Smooth muscle cell (in vitro differentiated cells): ENCODE data around the gene CD4. TPM values are rescaled to one million over a fixed set of nuclear protein-coding genes. Genes with fewer than 3 reads are reported as not detected.
A peak's percentile ranks its signal among the peaks of the same experiment; 100 is the strongest.

ENCODE experiments used
- DNase-seq: peaks from one replicate; lab custom pipeline; 2025; ENCODE audit not compliant: unreplicated experiment; lab: John Stamatoyannopoulos, UW
- H2AFZ ChIP-seq: fragments of 200-600 bp; sonication (generic); 2 replicates; pipeline ENCODE4 v1.6.0; 2016; ENCODE audit warnings: antibody characterized with exemption, low read depth, mild to moderate bottlenecking
- H3F3A ChIP-seq: fragments of 200-600 bp; sonication (generic); 2 replicates; pipeline ENCODE4 v1.6.0; 2017; ENCODE audit warnings: antibody characterized with exemption, low read depth
- H3K27ac ChIP-seq: fragments of 200-600 bp; sonication (generic); 2 replicates; pipeline ENCODE4 v1.5.1; 2016; ENCODE audit warnings: low read depth, mild to moderate bottlenecking
- H3K27me3 ChIP-seq: fragments of 200-600 bp; sonication (generic); 2 replicates; pipeline ENCODE4 v1.6.1; 2016; ENCODE audit warnings: low read depth, mild to moderate bottlenecking
- H3K36me3 ChIP-seq: fragments of 200-600 bp; sonication (generic); 2 replicates; pipeline ENCODE4 v1.5.1; 2016; ENCODE audit warnings: low read depth
- H3K4me1 ChIP-seq: fragments of 200-600 bp; sonication (generic); 2 replicates; pipeline ENCODE4 v1.5.1; 2016; ENCODE audit warnings: low read depth
- H3K4me2 ChIP-seq: fragments of 200-600 bp; sonication (generic); 2 replicates; pipeline ENCODE4 v1.6.0; 2016; ENCODE audit warnings: mild to moderate bottlenecking
- H3K4me3 ChIP-seq: fragments of 200-600 bp; sonication (generic); 2 replicates; pipeline ENCODE4 v1.5.1; 2016; ENCODE audit warnings: mild to moderate bottlenecking
- H3K79me2 ChIP-seq: fragments of 200-600 bp; sonication (generic); 2 replicates; pipeline ENCODE4 v1.6.0; 2016; ENCODE audit warnings: low read depth, mild to moderate bottlenecking
- H3K9ac ChIP-seq: fragments of 200-600 bp; sonication (generic); 2 replicates; pipeline ENCODE4 v1.6.0; 2016; ENCODE audit warnings: low read depth
- H3K9me3 ChIP-seq: fragments of 200-600 bp; sonication (generic); replicated peaks from 2 replicates; pipeline ENCODE4 v1.5.1; 2016; ENCODE audit warnings: low read depth
- H4K20me1 ChIP-seq: fragments of 200-600 bp; sonication (generic); 2 replicates; pipeline ENCODE4 v1.6.0; 2016; ENCODE audit warnings: low read depth
- CTCF ChIP-seq: fragments of 200-600 bp; sonication (generic); IDR thresholded peaks from 2 replicates; pipeline ENCODE4 v1.5.1; 2017; ENCODE audit warnings: borderline replicate concordance, mild to moderate bottlenecking, antibody characterized with exemption; ENCODE audit not compliant: insufficient read depth, poor library complexity, severe bottlenecking
- WGBS: methylation state at CpG from one replicate; pipeline ENCODE4 v1.1.7; 2016; ENCODE audit warnings: low lambda C conversion rate; 5-methylcytosine and 5-hydroxymethylcytosine counted together
- polyA plus RNA-seq: library from polyadenylated mRNA; unstranded; fragments of >200 nt; fragmentation: Nextera tagmentation; extraction: Ambion mirVana; gene quantifications from 2 replicates; pipeline ENCODE4 v1.2.1, GENCODE V29; 2016
- total RNA-seq: library from RNA; depleted of rRNA; stranded (reverse); fragments of >200 nt; gene quantifications from 2 replicates; pipeline ENCODE4 v1.2.3, GENCODE V29; 2014

CD4 gene
- total and polyA plus RNA-seq, 2 experiments from 2014 or later: 0.13 to 2.5 TPM

- 93% methylated on average over 13 of the region's 13 CpGs for WGBS
- Histone ChIP-seq H3K36me3 (no peaks in the 10 kb centered on the region), H2AFZ (peak overlapping the region; percentile 56), H3K4me2 (peak overlapping the region; percentile 49), H3K4me1 (peaks cover 13% of the 10 kb centered on the region), H3K79me2 (no peaks in the 10 kb centered on the region), H4K20me1 (no peaks in the 10 kb centered on the region), H3K9ac (no peak overlapping the region), H3K27ac (no peak overlapping the region), H3K9me3 (no peaks in the 10 kb centered on the region), H3K4me3 (no peak overlapping the region), H3F3A (no peaks in the 10 kb centered on the region), H3K27me3 (no peaks in the 10 kb centered on the region)
- DNase-seq: no peak
- TF ChIP-seq CTCF: no peak
These were observed 2.7 kb downstream of the CD4 start for GRCh38 chr12:6791931-6792520.

GRCh38 chr12:6792522-6793201, 3.3 kb downstream of the CD4 start:
- H3K79me2 ChIP-seq: no peaks in the 10 kb centered on the region
- H3K9me3 ChIP-seq: no peaks in the 10 kb centered on the region
- 54% methylated on average over 12 of the region's 12 CpGs for WGBS
- H3K27me3 ChIP-seq: no peaks in the 10 kb centered on the region
- H3F3A ChIP-seq: no peaks in the 10 kb centered on the region
- H3K4me3 ChIP-seq: no peak overlapping the region
- no peaks in the 10 kb centered on the region for H3K36me3 ChIP-seq
- H3K4me2 ChIP-seq: peak overlapping the region; percentile 49
- no peak for DNase-seq
- no peak overlapping the region for H3K27ac ChIP-seq
- no peaks in the 10 kb centered on the region for H4K20me1 ChIP-seq
- H3K9ac ChIP-seq: no peak overlapping the region
- TF ChIP-seq CTCF: no peak
- H3K4me1 ChIP-seq: peaks cover 13% of the 10 kb centered on the region
- peak overlapping the region; percentile 56 for H2AFZ ChIP-seq

GRCh38 chr12:6795088-6795487, 5.8 kb downstream of the CD4 start:
- WGBS: 94% methylated on average over 2 of the region's 2 CpGs
- no peaks in the 10 kb centered on the region for H3K27me3 ChIP-seq
- no peaks in the 10 kb centered on the region for H3F3A ChIP-seq

More at GRCh38 chr12:6795088-6795487, 5.8 kb downstream of the CD4 start:
- Histone ChIP-seq H3K9ac (no peak overlapping the region), H2AFZ (no peak overlapping the region), H3K27ac (no peak overlapping the region), H4K20me1 (no peaks in the 10 kb centered on the region), H3K79me2 (no peaks in the 10 kb centered on the region), H3K36me3 (no peaks in the 10 kb centered on the region), H3K9me3 (no peaks in the 10 kb centered on the region), H3K4me3 (no peak overlapping the region), H3K4me1 (peaks cover 10% of the 10 kb centered on the region), H3K4me2 (no peak overlapping the region)
- no peak for TF ChIP-seq CTCF
- DNase-seq: no peak
